ENCODE data around the gene CCNL1.

Gene CCNL1

DNA sequence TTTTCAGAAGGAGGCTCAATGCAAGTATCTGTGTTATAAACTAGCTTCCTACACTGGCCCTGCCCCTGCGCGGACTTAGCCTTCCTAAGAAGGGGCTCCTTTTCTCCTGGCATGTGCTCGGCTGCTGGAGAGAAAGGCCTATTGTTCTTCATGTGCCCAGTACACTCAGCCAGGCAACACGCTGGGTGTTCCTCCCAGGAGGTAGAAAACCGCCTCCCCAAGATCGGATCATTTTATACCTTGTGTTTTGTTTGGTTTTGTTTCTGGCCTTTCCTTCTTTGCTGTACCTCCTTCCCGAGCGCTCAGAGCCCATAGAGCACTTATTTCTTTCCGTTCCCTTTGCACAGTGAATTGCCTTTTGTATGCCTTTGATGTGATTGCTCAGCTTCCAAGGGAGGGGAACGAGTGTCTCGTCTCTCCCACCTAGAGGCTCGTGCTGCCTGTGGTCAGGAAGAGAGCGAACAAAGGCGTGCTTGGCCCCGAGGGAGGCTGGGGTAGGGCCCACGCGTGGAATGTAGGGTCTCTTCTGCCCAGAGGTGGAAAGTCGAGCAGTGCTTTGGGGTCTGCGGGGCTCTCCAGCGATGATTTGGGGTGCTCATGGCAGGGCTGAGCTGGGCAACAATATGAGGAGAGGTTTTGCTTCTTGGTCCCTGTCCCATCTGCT lies 30.0 kb downstream of the CCNL1 start:
- Histone ChIP-seq H3F3A (ENCODE audit: low read depth) (no peaks in the 10 kb centered on the region), H3K4me2 (ENCODE audit: low read depth, low read length, poor library complexity, severe bottlenecking) (no peak overlapping the region), H3K4me3 (ENCODE audit: low read length, poor library complexity, severe bottlenecking) (no peak overlapping the region), H4K20me1 (ENCODE audit: insufficient read depth, low read length, poor library complexity, severe bottlenecking) (no peaks in the 10 kb centered on the region), H3K27me3 (ENCODE audit: insufficient read depth, low read length, poor library complexity, severe bottlenecking) (no peaks in the 10 kb centered on the region), H3K9me2 (replicated peaks; ENCODE audit: low read depth, low read length) (no peaks in the 10 kb centered on the region), H3K36me3 (ENCODE audit: insufficient read depth, low read length) (no peaks in the 10 kb centered on the region), H3K9ac (ENCODE audit: low read depth, low read length, poor library complexity, severe bottlenecking) (no peak overlapping the region), H2AFZ (ENCODE audit: low read length) (peak overlapping the region; percentile 39; the same call in 1 of the 2 replicates), H3K9me3 (ENCODE audit: insufficient read depth, low read depth, low read length) (no peaks in the 10 kb centered on the region), H3K4me1 (ENCODE audit: insufficient read depth, low read length, poor library complexity, severe bottlenecking) (peaks cover 21% of the 10 kb centered on the region), H3K79me2 (ENCODE audit: insufficient read depth, low read length) (no peaks in the 10 kb centered on the region)
- TF ChIP-seq EZH2phosphoT487 (IDR thresholded peaks at IDR 0.05; ENCODE audit: borderline replicate concordance): no peak
- TF ChIP-seq, protein P1, sequence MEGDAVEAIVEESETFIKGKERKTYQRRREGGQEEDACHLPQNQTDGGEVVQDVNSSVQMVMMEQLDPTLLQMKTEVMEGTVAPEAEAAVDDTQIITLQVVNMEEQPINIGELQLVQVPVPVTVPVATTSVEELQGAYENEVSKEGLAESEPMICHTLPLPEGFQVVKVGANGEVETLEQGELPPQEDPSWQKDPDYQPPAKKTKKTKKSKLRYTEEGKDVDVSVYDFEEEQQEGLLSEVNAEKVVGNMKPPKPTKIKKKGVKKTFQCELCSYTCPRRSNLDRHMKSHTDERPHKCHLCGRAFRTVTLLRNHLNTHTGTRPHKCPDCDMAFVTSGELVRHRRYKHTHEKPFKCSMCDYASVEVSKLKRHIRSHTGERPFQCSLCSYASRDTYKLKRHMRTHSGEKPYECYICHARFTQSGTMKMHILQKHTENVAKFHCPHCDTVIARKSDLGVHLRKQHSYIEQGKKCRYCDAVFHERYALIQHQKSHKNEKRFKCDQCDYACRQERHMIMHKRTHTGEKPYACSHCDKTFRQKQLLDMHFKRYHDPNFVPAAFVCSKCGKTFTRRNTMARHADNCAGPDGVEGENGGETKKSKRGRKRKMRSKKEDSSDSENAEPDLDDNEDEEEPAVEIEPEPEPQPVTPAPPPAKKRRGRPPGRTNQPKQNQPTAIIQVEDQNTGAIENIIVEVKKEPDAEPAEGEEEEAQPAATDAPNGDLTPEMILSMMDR (conservative IDR thresholded peaks at IDR 0.05; ENCODE audit: low read length): no peak

DNA sequence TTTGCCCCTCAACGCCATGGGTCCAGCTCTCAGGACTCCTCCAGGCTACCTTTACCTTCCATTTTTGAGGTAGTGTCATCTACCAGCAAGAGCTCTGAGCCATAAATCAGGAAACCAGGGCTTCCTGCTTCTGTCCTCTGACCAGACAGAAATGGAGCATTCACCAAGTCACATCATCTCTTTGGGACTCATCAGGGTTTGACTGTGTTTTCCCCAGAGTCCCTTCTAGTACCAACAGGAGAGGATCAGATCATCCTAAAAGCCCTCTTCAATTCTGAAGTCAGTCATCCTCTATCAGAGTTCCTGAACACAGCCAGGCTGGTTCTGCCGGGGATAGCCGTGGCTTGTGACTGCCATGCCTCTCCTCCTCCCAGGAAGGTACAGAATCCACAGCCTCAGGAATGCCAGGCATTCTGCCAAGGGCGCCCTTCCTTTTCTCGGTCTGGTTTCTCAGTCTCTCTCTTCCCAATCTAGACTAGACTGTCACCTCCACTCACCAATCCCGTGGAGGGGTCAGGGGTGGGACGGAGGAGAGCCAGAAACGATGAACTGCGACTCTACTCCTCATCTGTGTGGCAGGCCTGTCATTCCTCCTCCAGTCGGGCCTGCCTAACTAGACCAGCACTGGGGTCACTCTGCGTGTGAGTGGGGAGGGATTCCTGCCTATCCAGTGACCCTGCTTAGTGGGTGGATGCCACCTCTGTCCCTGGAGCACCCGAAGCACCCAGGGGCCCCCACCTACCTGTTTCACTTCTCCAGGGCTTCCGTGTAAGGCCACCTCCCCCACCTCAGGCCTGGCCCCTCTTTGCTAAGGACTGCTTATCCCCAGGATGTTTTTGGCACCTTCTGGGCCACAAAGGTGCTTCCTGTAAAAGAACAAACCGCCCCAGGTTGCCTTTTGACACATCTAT lies 30.9 kb downstream of the CCNL1 start:
- Histone ChIP-seq H3K4me2 (ENCODE audit: low read depth, low read length, poor library complexity, severe bottlenecking) (no peak overlapping the region), H3K36me3 (ENCODE audit: insufficient read depth, low read length) (no peaks in the 10 kb centered on the region), H3K9me2 (replicated peaks; ENCODE audit: low read depth, low read length) (no peaks in the 10 kb centered on the region), H3F3A (ENCODE audit: low read depth) (no peaks in the 10 kb centered on the region), H3K27me3 (ENCODE audit: insufficient read depth, low read length, poor library complexity, severe bottlenecking) (no peaks in the 10 kb centered on the region), H3K9ac (ENCODE audit: low read depth, low read length, poor library complexity, severe bottlenecking) (no peak overlapping the region), H3K4me1 (ENCODE audit: insufficient read depth, low read length, poor library complexity, severe bottlenecking) (peaks cover 21% of the 10 kb centered on the region), H3K9me3 (ENCODE audit: insufficient read depth, low read depth, low read length) (no peaks in the 10 kb centered on the region), H3K4me3 (ENCODE audit: low read length, poor library complexity, severe bottlenecking) (no peak overlapping the region), H4K20me1 (ENCODE audit: insufficient read depth, low read length, poor library complexity, severe bottlenecking) (no peaks in the 10 kb centered on the region), H2AFZ (ENCODE audit: low read length) (peak overlapping the region; percentile 47), H3K79me2 (ENCODE audit: insufficient read depth, low read length) (no peaks in the 10 kb centered on the region)
- no peak for TF ChIP-seq EZH2phosphoT487 (IDR thresholded peaks at IDR 0.05; ENCODE audit: borderline replicate concordance)
- TF ChIP-seq, protein P1 (conservative IDR thresholded peaks at IDR 0.05; ENCODE audit: low read length): no peak

DNA sequence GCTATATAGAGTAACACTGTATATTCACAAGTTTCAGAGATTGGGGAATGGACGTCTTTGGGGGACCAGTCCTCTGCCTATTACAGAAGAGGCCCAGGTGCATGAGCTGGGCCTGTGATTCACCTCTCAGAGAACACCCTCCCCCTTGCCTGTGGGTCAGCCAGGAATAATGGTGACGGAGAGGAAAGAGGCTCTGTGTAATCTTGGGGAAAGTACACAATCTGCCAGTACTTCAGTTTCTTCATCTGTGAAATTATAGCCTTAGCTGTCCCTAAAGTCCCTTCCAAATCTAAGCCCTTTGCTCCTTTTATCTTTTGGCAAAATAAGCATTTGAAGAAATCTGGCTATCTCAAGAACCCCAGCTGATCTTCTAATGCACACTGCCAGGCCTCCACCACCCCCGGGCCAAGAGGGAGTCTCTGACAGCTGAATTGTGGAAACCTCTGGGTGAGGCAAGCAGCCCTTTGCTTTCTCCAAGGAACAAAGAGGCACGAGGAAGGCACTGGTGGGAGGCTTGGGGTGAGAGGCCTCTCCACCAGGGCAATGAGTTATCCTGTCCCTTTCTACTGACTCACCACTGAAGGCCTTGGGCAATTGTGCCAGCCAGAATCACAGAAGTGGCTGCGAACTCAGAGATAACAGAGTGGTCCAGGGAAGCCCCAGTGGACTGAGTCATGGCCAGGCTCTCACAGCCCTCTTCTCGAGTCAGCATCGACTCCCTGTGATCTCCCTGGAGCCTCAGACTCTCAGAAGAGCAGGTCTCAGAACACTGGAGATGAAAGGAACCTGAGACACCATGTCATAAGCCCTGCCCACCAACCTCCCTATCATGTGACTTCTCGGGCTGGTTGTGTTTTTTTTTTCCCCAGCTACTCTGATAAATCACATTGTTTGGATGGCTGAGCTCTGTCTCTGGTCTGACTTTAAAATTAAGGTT lies 31.8 kb downstream of the CCNL1 start:
- Histone ChIP-seq H3K9me2 (replicated peaks; ENCODE audit: low read depth, low read length) (no peaks in the 10 kb centered on the region), H3K4me1 (ENCODE audit: insufficient read depth, low read length, poor library complexity, severe bottlenecking) (peaks cover 21% of the 10 kb centered on the region), H3K79me2 (ENCODE audit: insufficient read depth, low read length) (no peaks in the 10 kb centered on the region), H3K27me3 (ENCODE audit: insufficient read depth, low read length, poor library complexity, severe bottlenecking) (no peaks in the 10 kb centered on the region), H3K4me3 (ENCODE audit: low read length, poor library complexity, severe bottlenecking) (no peak overlapping the region), H3F3A (ENCODE audit: low read depth) (no peaks in the 10 kb centered on the region), H3K9ac (ENCODE audit: low read depth, low read length, poor library complexity, severe bottlenecking) (no peak overlapping the region), H3K36me3 (ENCODE audit: insufficient read depth, low read length) (no peaks in the 10 kb centered on the region), H3K4me2 (ENCODE audit: low read depth, low read length, poor library complexity, severe bottlenecking) (no peak overlapping the region), H4K20me1 (ENCODE audit: insufficient read depth, low read length, poor library complexity, severe bottlenecking) (no peaks in the 10 kb centered on the region), H2AFZ (ENCODE audit: low read length) (peak overlapping the region; percentile 47), H3K9me3 (ENCODE audit: insufficient read depth, low read depth, low read length) (no peaks in the 10 kb centered on the region)
- TF ChIP-seq, protein P1 (conservative IDR thresholded peaks at IDR 0.05; ENCODE audit: low read length): no peak

All from Loucy (cell line).